Head of caudate nucleus (tissue), 42 donors: ENCODE data around the gene DISC1.

ENCODE experiments used
- DNase-seq, 42 donors: peaks; one replicate each; pipeline versions ENCODE4 v3.0.0 to v3.0.0-alpha.2; 2020 to 2021; ENCODE audit warnings: mixed read lengths in 7 of 42
- intact Hi-C: fragments of 100-400 bp; cut with DNase I; formaldehyde crosslinking; loops from one replicate; pipeline ENCODE4 v1.15.0; 2022

The DISC1 gene

GRCh38 chr1:232017759-232018158 is 391.2 kb downstream of the DISC1 start:
- DNase-seq, result peak in 2 of 42 donors; percentile 7 to 37
- intact Hi-C loops, result no loop called here

- intact Hi-C loops, result no loop called here
- no peak for DNase-seq
These were observed 391.8 kb downstream of the DISC1 start for GRCh38 chr1:232018231-232019025.

- peak in 12 of 42 donors; percentile 10 to 62 (median 31) for DNase-seq
- intact Hi-C loops, result no loop called here
These were observed 392.4 kb downstream of the DISC1 start for GRCh38 chr1:232019026-232019340.

- intact Hi-C loops, result no loop called here
- no peak for DNase-seq
These were observed 393.8 kb downstream of the DISC1 start for GRCh38 chr1:232020352-232020751.

- peak in 2 of 42 donors; percentile 8 to 36 for DNase-seq
- intact Hi-C loops, result no loop called here
These were observed 402.7 kb downstream of the DISC1 start for GRCh38 chr1:232029315-232029714.

GRCh38 chr1:232031156-232031555 is 404.6 kb downstream of the DISC1 start:
- no peak for DNase-seq
- intact Hi-C loops, result no loop called here

- intact Hi-C loops, result no loop called here
- DNase-seq, result no peak
These were observed 406.7 kb downstream of the DISC1 start for GRCh38 chr1:232033285-232033684.

- no peak for DNase-seq
- intact Hi-C loops, result no loop called here
These were observed 408.0 kb downstream of the DISC1 start for GRCh38 chr1:232034556-232034955.

GRCh38 chr1:232036181-232036933 is 409.8 kb downstream of the DISC1 start:
- DNase-seq, result no peak
- intact Hi-C loops, result no loop called here

- no peak for DNase-seq
- intact Hi-C loops, result no loop called here
These were observed 411.3 kb downstream of the DISC1 start for GRCh38 chr1:232037774-232038388.

- intact Hi-C loops, result no loop called here
These were observed 412.4 kb downstream of the DISC1 start for GRCh38 chr1:232038706-232039677.

GRCh38 chr1:232040260-232040659 is 413.7 kb downstream of the DISC1 start:
- intact Hi-C loops, result no loop called here
- DNase-seq, result no peak

More at GRCh38 chr1:232038706-232039677, 412.4 kb downstream of the DISC1 start:
- peak in 5 of 42 donors; percentile 6 to 55 (median 14) for DNase-seq

GRCh38 chr1:232044728-232045127 is 418.1 kb downstream of the DISC1 start:
- no peak for DNase-seq
- intact Hi-C loops, result no loop called here

GRCh38 chr1:232045139-232045994 is 418.8 kb downstream of the DISC1 start:
- no peak for DNase-seq
- intact Hi-C loops, result no loop called here

GRCh38 chr1:232046451-232047306 is 420.1 kb downstream of the DISC1 start:
- no peak for DNase-seq
- intact Hi-C loops, result no loop called here

- DNase-seq, result no peak
- intact Hi-C loops, result no loop called here
These were observed 420.9 kb downstream of the DISC1 start for GRCh38 chr1:232047473-232047872.

GRCh38 chr1:232048481-232048880 is 421.9 kb downstream of the DISC1 start:
- no peak for DNase-seq
- intact Hi-C loops, result no loop called here
